Gastrocnemius medialis (tissue), 4 donors: ENCODE results near the gene SAMD4A.

Experiments used
- CTCF ChIP-seq, 5 experiments: fragments of 450-650 bp in 3 of 5; fragments of 200-600 bp in 2 of 5; sonication (generic) in 2 of 5; IDR thresholded peaks in 4 of 5; conservative IDR thresholded peaks in 1 of 5; 1 replicate in 4 of 5; 2 replicates in 1 of 5; pipeline ENCODE4 v1.5.1; 2016 to 2019; ENCODE audit warnings: antibody characterized with exemption in 5 of 5, mild to moderate bottlenecking in 3 of 5, moderate library complexity in 3 of 5
- POLR2A ChIP-seq, 2 donors: fragments of 450-650 bp; IDR thresholded peaks; one replicate each; pipeline ENCODE4 v1.6.1; 2017; ENCODE audit warnings: antibody characterized with exemption in 2 of 2, mild to moderate bottlenecking in 2 of 2, moderate library complexity in 2 of 2

- TF ChIP-seq CTCF (IDR thresholded peaks at IDR 0.05 in 4 of 5, conservative IDR thresholded peaks at IDR 0.05 in 1 of 5) (no peak), POLR2A (IDR thresholded peaks at IDR 0.05) (no peak)
Measured at GRCh38 chr14:54814076-54814475, 247.1 kb downstream of the SAMD4A start.
